ENCODE measurements around the gene ZNF574. TPM values are rescaled to one million over a fixed set of nuclear protein-coding genes. Genes with fewer than 3 reads are reported as not detected.

The ZNF574 gene
- total RNA-seq, 1 experiment from 2014 or later, result 35.6 TPM

GRCh38 chr19:42078058-42078457 lies 2.1 kb downstream of the ZNF574 start:
- Histone ChIP-seq H3K14ac (ENCODE audit: insufficient read depth, low read length) (no peak overlapping the region), H4K8ac (replicated peaks; ENCODE audit: insufficient read length, low read depth, low read length) (no peak overlapping the region), H3K79me1 (ENCODE audit: insufficient read depth, low read depth, low read length, poor library complexity, severe bottlenecking) (peaks cover 13% of the 10 kb centered on the region), H3K79me2 (ENCODE audit: insufficient read depth, low read length) (peaks cover 21% of the 10 kb centered on the region), H3T11ph (ENCODE audit: low read length) (no peak overlapping the region), H2BK5ac (ENCODE audit: insufficient read length, low read length) (no peak overlapping the region), H3K9me3 (ENCODE audit: control insufficient read depth, low read depth, low read length) (no peaks in the 10 kb centered on the region), H3K4me2 (ENCODE audit: insufficient read depth, insufficient read length, low read length) (peak overlapping the region; percentile 97), H3K4me1 (ENCODE audit: insufficient read depth, low read length) (no peaks in the 10 kb centered on the region; the same call in 1 of the 2 replicates), H4K20me1 (ENCODE audit: control insufficient read depth, insufficient read depth, insufficient read length) (no peaks in the 10 kb centered on the region), H3K23ac (ENCODE audit: insufficient read length, low read depth, low read length) (no peak overlapping the region), H3K56ac (ENCODE audit: insufficient read length, low read depth, low read length) (no peak overlapping the region), H2BK15ac (ENCODE audit: low read depth, low read length) (no peak overlapping the region), H2AFZ (ENCODE audit: low read length) (no peak overlapping the region), H3K9ac (ENCODE audit: extremely low read depth, insufficient read length, low read length) (no peak overlapping the region), H2BK20ac (ENCODE audit: low read depth, low read length, poor library complexity, severe bottlenecking) (no peak overlapping the region), H4K5ac (ENCODE audit: insufficient read length, low read depth, low read length) (no peak overlapping the region), H3K23me2 (ENCODE audit: insufficient read length, low read depth, low read length, poor library complexity, severe bottlenecking) (peaks cover 11% of the 10 kb centered on the region), H4K91ac (ENCODE audit: insufficient read length, low read depth, low read length) (no peak overlapping the region), H3K18ac (ENCODE audit: insufficient read length, low read depth, low read length) (no peak overlapping the region), H2BK12ac (ENCODE audit: insufficient read length, low read depth, low read length) (no peak overlapping the region), H3K27me3 (ENCODE audit: insufficient read depth, low read length) (no peaks in the 10 kb centered on the region), H3K4ac (ENCODE audit: low read depth, low read length) (no peak overlapping the region), H2AK5ac (ENCODE audit: insufficient read length, low read length) (no peak overlapping the region), H3K27ac (ENCODE audit: insufficient read length, low read depth, low read length) (no peak overlapping the region), H2BK120ac (ENCODE audit: low read depth, low read length, poor library complexity, severe bottlenecking) (no peak overlapping the region)
- H3K9me3 Mint-ChIP-seq, result no peaks in the 10 kb centered on the region
- peaks cover 37 to 49% (median 43%) of the 10 kb centered on the region in 3 experiments for H3K36me3 Mint-ChIP-seq (ENCODE audit: insufficient read depth in 1 of 3, low read depth in 3 of 3)
- H3K27me3 Mint-ChIP-seq (ENCODE audit: low read depth), result no peaks in the 10 kb centered on the region; the same call in 1 of the 2 replicates
- peak overlapping the region; percentile 96 for H3K4me3 Mint-ChIP-seq
- H3K27ac Mint-ChIP-seq, result peak overlapping the region; percentile 4 to 83 (median 76); a peak in 5 of 7 replicates
- WGBS (ENCODE audit: extremely low coverage, insufficient read length, low lambda C conversion rate), result no CpG with 5 or more reads among the region's 1 CpG
- H3K4me1 Mint-ChIP-seq, result peaks cover 20 to 32% of the 10 kb centered on the region in 2 experiments
- TF ChIP-seq CTCF (conservative IDR thresholded peaks at IDR 0.05), result no peak
- DNase-seq, result no peak

Measured in H9 (cell line).